Ascending aorta (tissue), 2 donors: ENCODE measurements around the gene TRIM33. TPM values are rescaled to one million over a fixed set of nuclear protein-coding genes. Genes with fewer than 3 reads are reported as not detected.
"Not testable (repeated sequence)": the region's sequence is repeated elsewhere in the genome, so short reads cannot be mapped to it uniquely, and the experiment has no call there.

Experiments
- DNase-seq, 2 donors: peaks; one replicate each; pipeline ENCODE4 v3.0.0-alpha.2; 2019; ENCODE audit warnings: low spot score in 2 of 2
- H3K27ac ChIP-seq, 2 donors: fragments of 200-600 bp; sonication (generic); one replicate each; pipeline ENCODE4 v1.5.1; 2016 to 2017; ENCODE audit warnings: mild to moderate bottlenecking in 1 of 2
- H3K27me3 ChIP-seq: fragments of 200-600 bp; sonication (generic); one replicate; pipeline ENCODE4 v1.5.1; 2017
- H3K36me3 ChIP-seq, 2 donors: fragments of 200-600 bp; sonication (generic); one replicate each; pipeline ENCODE4 v1.5.1; 2016
- H3K4me1 ChIP-seq, 2 donors: fragments of 200-600 bp; sonication (generic); one replicate each; pipeline ENCODE4 v1.5.1; 2016 to 2017; ENCODE audit warnings: mild to moderate bottlenecking in 1 of 2
- H3K4me3 ChIP-seq, 2 donors: fragments of 200-600 bp; sonication (generic); one replicate each; pipeline ENCODE4 v1.5.1; 2016 to 2017; ENCODE audit warnings: mild to moderate bottlenecking in 1 of 2
- H3K9me3 ChIP-seq, 2 donors: fragments of 200-600 bp; sonication (generic); one replicate each; pipeline ENCODE4 v1.5.1; 2016
- intact Hi-C: fragments of 100-400 bp; cut with DNase I; formaldehyde crosslinking; loops from one replicate; pipeline ENCODE4 v1.15.1; 2023
- total RNA-seq: library from RNA; depleted of rRNA; stranded (reverse); fragments of >200 nt; gene quantifications from one replicate; pipeline ENCODE4 v1.1.0, GENCODE V29; 2016
- TF ChIP-seq, protein P1 (sequence below), 3 experiments: fragments of 200-600 bp in 2 of 3; fragments of 450-650 bp in 1 of 3; sonication (generic) in 2 of 3; IDR thresholded peaks; one replicate each; pipeline ENCODE4 v1.5.1; 2016 to 2019; ENCODE audit warnings: antibody characterized with exemption in 3 of 3, mild to moderate bottlenecking in 1 of 3, moderate library complexity in 1 of 3

The TRIM33 gene
- total RNA-seq, 1 donor from 2014 or later: 42.5 TPM

GRCh38 chr1:114427612-114428011, 83.4 kb downstream of the TRIM33 start:
- H3K36me3 ChIP-seq: peaks cover 14 to 54% of the 10 kb centered on the region in 2 donors
- TF ChIP-seq, protein P1, sequence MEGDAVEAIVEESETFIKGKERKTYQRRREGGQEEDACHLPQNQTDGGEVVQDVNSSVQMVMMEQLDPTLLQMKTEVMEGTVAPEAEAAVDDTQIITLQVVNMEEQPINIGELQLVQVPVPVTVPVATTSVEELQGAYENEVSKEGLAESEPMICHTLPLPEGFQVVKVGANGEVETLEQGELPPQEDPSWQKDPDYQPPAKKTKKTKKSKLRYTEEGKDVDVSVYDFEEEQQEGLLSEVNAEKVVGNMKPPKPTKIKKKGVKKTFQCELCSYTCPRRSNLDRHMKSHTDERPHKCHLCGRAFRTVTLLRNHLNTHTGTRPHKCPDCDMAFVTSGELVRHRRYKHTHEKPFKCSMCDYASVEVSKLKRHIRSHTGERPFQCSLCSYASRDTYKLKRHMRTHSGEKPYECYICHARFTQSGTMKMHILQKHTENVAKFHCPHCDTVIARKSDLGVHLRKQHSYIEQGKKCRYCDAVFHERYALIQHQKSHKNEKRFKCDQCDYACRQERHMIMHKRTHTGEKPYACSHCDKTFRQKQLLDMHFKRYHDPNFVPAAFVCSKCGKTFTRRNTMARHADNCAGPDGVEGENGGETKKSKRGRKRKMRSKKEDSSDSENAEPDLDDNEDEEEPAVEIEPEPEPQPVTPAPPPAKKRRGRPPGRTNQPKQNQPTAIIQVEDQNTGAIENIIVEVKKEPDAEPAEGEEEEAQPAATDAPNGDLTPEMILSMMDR (IDR thresholded peaks at IDR 0.05): no peak
- intact Hi-C loops: loop anchor here (1.0 kb wide), 1 partner anchor 81 kb away; no protein-coding TSS in a partner anchor

GRCh38 chr1:114423455-114423854, 87.5 kb downstream of the TRIM33 start:
- H3K36me3 ChIP-seq: peaks cover 31 to 67% of the 10 kb centered on the region in 2 donors
- no peak overlapping the region for H3K4me3 ChIP-seq
- TF ChIP-seq, protein P1 (IDR thresholded peaks at IDR 0.05): no peak
- no peaks in the 10 kb centered on the region for H3K4me1 ChIP-seq
- no peaks in the 10 kb centered on the region for H3K9me3 ChIP-seq
- no peak for DNase-seq
- no peak overlapping the region for H3K27ac ChIP-seq
- no peaks in the 10 kb centered on the region for H3K27me3 ChIP-seq
- intact Hi-C loops: no loop called here

More at GRCh38 chr1:114427612-114428011, 83.4 kb downstream of the TRIM33 start:
- no peak for DNase-seq
- H3K27me3 ChIP-seq: no peaks in the 10 kb centered on the region
- no peaks in the 10 kb centered on the region for H3K9me3 ChIP-seq
- H3K4me3 ChIP-seq: no peak overlapping the region
- H3K27ac ChIP-seq: no peak overlapping the region
- no peaks in the 10 kb centered on the region for H3K4me1 ChIP-seq

- DNase-seq, H3K4me1 ChIP-seq, H3K9me3 ChIP-seq, H3K4me3 ChIP-seq, H3K27me3 ChIP-seq, intact Hi-C loops, H3K27ac ChIP-seq: not testable (repeated sequence)
- peaks cover 17 to 37% of the 10 kb centered on the region in 2 donors for H3K36me3 ChIP-seq
These were observed 92.1 kb downstream of the TRIM33 start for GRCh38 chr1:114418948-114419347.

- TF ChIP-seq, protein P1 (IDR thresholded peaks at IDR 0.05): no peak
- Histone ChIP-seq H3K9me3 (no peaks in the 10 kb centered on the region), H3K27ac (no peak overlapping the region), H3K4me3 (no peak overlapping the region), H3K27me3 (no peaks in the 10 kb centered on the region), H3K4me1 (no peaks in the 10 kb centered on the region), H3K36me3 (peaks cover 25 to 33% of the 10 kb centered on the region in 2 donors)
- no peak for DNase-seq
- intact Hi-C loops: no loop called here
These were observed 113.4 kb downstream of the TRIM33 start for GRCh38 chr1:114397601-114398000.

GRCh38 chr1:114395863-114396262, 115.1 kb downstream of the TRIM33 start:
- no peaks in the 10 kb centered on the region for H3K4me1 ChIP-seq
- H3K27ac ChIP-seq: no peak overlapping the region
- intact Hi-C loops: no loop called here
- no peak overlapping the region for H3K4me3 ChIP-seq
- TF ChIP-seq, protein P1 (IDR thresholded peaks at IDR 0.05): no peak
- no peak for DNase-seq
- H3K36me3 ChIP-seq: peaks cover 11 to 32% of the 10 kb centered on the region in 2 donors
- H3K9me3 ChIP-seq: no peaks in the 10 kb centered on the region
- no peaks in the 10 kb centered on the region for H3K27me3 ChIP-seq

GRCh38 chr1:114390960-114391359, 120.0 kb downstream of the TRIM33 start:
- intact Hi-C loops: no loop called here
- Histone ChIP-seq H3K27me3 (no peaks in the 10 kb centered on the region), H3K4me3 (no peak overlapping the region), H3K36me3 (peaks cover 0 to 3% of the 10 kb centered on the region in 2 donors), H3K4me1 (no peaks in the 10 kb centered on the region), H3K9me3 (peaks cover 0 to 2% of the 10 kb centered on the region in 2 donors), H3K27ac (no peak overlapping the region)
- DNase-seq: no peak
- TF ChIP-seq, protein P1 (IDR thresholded peaks at IDR 0.05): no peak
